Measurements from ENCODE around the gene HTRA2. TPM values are rescaled to one million over a fixed set of nuclear protein-coding genes. Genes with fewer than 3 reads are reported as not detected.
A peak's percentile ranks its signal among the peaks of the same experiment; 100 is the strongest.

HTRA2 gene
- total RNA-seq, 1 experiment from 2014 or later, result 24.9 TPM

GRCh38 chr2:74503506-74504475 is 25.9 kb upstream of the HTRA2 start:
- H3T11ph ChIP-seq (ENCODE audit: low read length), result no peak overlapping the region
- no peak overlapping the region for H3K18ac ChIP-seq (ENCODE audit: insufficient read length, low read depth, low read length)
- WGBS (ENCODE audit: extremely low coverage, insufficient read length, low lambda C conversion rate), result no CpG with 5 or more reads among the region's 45 CpGs
- no peak overlapping the region for H4K8ac ChIP-seq (replicated peaks; ENCODE audit: insufficient read length, low read depth, low read length)
- no peak overlapping the region for H3K23ac ChIP-seq (ENCODE audit: insufficient read length, low read depth, low read length)
- no peak overlapping the region for H3K56ac ChIP-seq (ENCODE audit: insufficient read length, low read depth, low read length)
- no peak overlapping the region for H2BK20ac ChIP-seq (ENCODE audit: low read depth, low read length, poor library complexity, severe bottlenecking)
- H2BK5ac ChIP-seq (ENCODE audit: insufficient read length, low read length), result no peak overlapping the region
- H3K27me3 ChIP-seq (ENCODE audit: insufficient read depth, low read length), result peaks cover 64% of the 10 kb centered on the region
- no peak overlapping the region for H2AK5ac ChIP-seq (ENCODE audit: insufficient read length, low read length)
- no peaks in the 10 kb centered on the region for H3K79me1 ChIP-seq (ENCODE audit: insufficient read depth, low read depth, low read length, poor library complexity, severe bottlenecking)
- DNase-seq, result no peak
- no peak overlapping the region for H2BK120ac ChIP-seq (ENCODE audit: low read depth, low read length, poor library complexity, severe bottlenecking)
- no peaks in the 10 kb centered on the region for H3K9me3 ChIP-seq (ENCODE audit: control insufficient read depth, low read depth, low read length)
- no peak overlapping the region for H2AFZ ChIP-seq (ENCODE audit: low read length)
- H3K27ac ChIP-seq (ENCODE audit: insufficient read length, low read depth, low read length), result no peak overlapping the region
- Mint-ChIP-seq H3K4me1 (peaks cover 59 to 67% of the 10 kb centered on the region in 2 experiments), H3K9me3 (peaks cover 3 to 5% of the 10 kb centered on the region in 2 experiments; a peak in 3 of 5 replicates), H3K36me3 (ENCODE audit: insufficient read depth in 1 of 3, low read depth in 3 of 3) (peaks cover 24 to 33% (median 24%) of the 10 kb centered on the region in 3 experiments), H3K27ac (no peak overlapping the region), H3K27me3 (ENCODE audit: low read depth) (peaks cover 81% of the 10 kb centered on the region), H3K4me3 (peak overlapping the region; percentile 72 to 85)
- H3K4me1 ChIP-seq (ENCODE audit: insufficient read depth, low read length), result peaks cover 4% of the 10 kb centered on the region; the same call in 1 of the 2 replicates
- H2BK15ac ChIP-seq (ENCODE audit: low read depth, low read length), result no peak overlapping the region
- no peak overlapping the region for H3K9ac ChIP-seq (ENCODE audit: extremely low read depth, insufficient read length, low read length)
- TF ChIP-seq CTCF (conservative IDR thresholded peaks at IDR 0.05), result no peak
- H4K20me1 ChIP-seq (ENCODE audit: control insufficient read depth, insufficient read depth, insufficient read length), result no peaks in the 10 kb centered on the region
- no peak overlapping the region for H3K14ac ChIP-seq (ENCODE audit: insufficient read depth, low read length)
- H4K91ac ChIP-seq (ENCODE audit: insufficient read length, low read depth, low read length), result no peak overlapping the region
- no peaks in the 10 kb centered on the region for H3K79me2 ChIP-seq (ENCODE audit: insufficient read depth, low read length)
- H3K4ac ChIP-seq (ENCODE audit: low read depth, low read length), result no peak overlapping the region
- H4K5ac ChIP-seq (ENCODE audit: insufficient read length, low read depth, low read length), result no peak overlapping the region
- peaks cover 31% of the 10 kb centered on the region for H3K23me2 ChIP-seq (ENCODE audit: insufficient read length, low read depth, low read length, poor library complexity, severe bottlenecking)
- no peak overlapping the region for H2BK12ac ChIP-seq (ENCODE audit: insufficient read length, low read depth, low read length)
- H3K4me2 ChIP-seq (ENCODE audit: insufficient read depth, insufficient read length, low read length), result peak overlapping the region; percentile 54
